WERI-Rb-1 (cell line): ENCODE measurements around the gene CCDC149.
A peak's percentile ranks its signal among the peaks of the same experiment; 100 is the strongest.

Experiments
- DNase-seq: peaks from one replicate; pipeline ENCODE4 v3.0.0-alpha.2; 2020
- H3K27ac ChIP-seq: fragments of 250-450 bp; sonication (Bioruptor Pico); 2 replicates; pipeline ENCODE4 v1.5.1; 2020; ENCODE audit warnings: mild to moderate bottlenecking, moderate library complexity
- H3K27me3 ChIP-seq: fragments of 250-450 bp; sonication (Bioruptor Pico); 2 replicates; pipeline ENCODE4 v1.5.1; 2021; ENCODE audit warnings: mild to moderate bottlenecking, low read depth, moderate library complexity; ENCODE audit not compliant: insufficient read depth, severe bottlenecking
- H3K36me3 ChIP-seq: fragments of 250-450 bp; sonication (Bioruptor Pico); 2 replicates; pipeline ENCODE4 v1.5.1; 2020; ENCODE audit warnings: mild to moderate bottlenecking, moderate library complexity
- H3K4me3 ChIP-seq: 2 replicates; pipeline ENCODE4 v1.5.1; 2011; ENCODE audit warnings: low read depth, mild to moderate bottlenecking, control low read depth, low read length
- H3K9me3 ChIP-seq: fragments of 250-450 bp; sonication (Bioruptor Pico); 2 replicates; pipeline ENCODE4 v1.5.1; 2021; ENCODE audit warnings: mild to moderate bottlenecking, moderate library complexity; ENCODE audit not compliant: severe bottlenecking
- TF ChIP-seq, protein P1 (sequence below): IDR thresholded peaks from 2 replicates; pipeline ENCODE4 v1.5.1; 2011; ENCODE audit warnings: low read depth, mild to moderate bottlenecking, control low read depth, inconsistent platforms, low read length

Gene CCDC149

DNA sequence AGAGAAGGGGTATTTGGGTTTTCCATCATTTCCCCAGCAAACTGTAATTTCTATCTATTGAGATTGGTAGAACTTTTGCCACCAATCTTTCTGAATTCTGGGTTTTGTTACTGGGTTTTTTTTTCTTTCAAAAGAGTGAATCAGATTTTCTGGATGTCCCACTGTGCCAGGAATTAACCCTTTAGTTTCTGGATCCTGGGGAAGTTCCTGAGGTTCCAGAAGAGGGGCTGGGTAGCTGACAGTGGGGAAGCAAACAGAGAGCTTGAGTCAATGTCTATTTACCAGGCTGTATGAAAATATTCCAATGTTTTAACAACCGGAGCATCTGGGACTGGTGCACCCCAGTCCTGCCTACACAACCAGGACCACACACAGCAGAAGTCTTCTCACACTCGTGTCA, 143.3 kb downstream of the CCDC149 start:
- Histone ChIP-seq H3K9me3 (no peaks in the 10 kb centered on the region), H3K27ac (no peak overlapping the region; the same call in 1 of the 2 replicates), H3K4me3 (no peak overlapping the region), H3K27me3 (no peaks in the 10 kb centered on the region), H3K36me3 (no peaks in the 10 kb centered on the region)
- TF ChIP-seq, protein P1, sequence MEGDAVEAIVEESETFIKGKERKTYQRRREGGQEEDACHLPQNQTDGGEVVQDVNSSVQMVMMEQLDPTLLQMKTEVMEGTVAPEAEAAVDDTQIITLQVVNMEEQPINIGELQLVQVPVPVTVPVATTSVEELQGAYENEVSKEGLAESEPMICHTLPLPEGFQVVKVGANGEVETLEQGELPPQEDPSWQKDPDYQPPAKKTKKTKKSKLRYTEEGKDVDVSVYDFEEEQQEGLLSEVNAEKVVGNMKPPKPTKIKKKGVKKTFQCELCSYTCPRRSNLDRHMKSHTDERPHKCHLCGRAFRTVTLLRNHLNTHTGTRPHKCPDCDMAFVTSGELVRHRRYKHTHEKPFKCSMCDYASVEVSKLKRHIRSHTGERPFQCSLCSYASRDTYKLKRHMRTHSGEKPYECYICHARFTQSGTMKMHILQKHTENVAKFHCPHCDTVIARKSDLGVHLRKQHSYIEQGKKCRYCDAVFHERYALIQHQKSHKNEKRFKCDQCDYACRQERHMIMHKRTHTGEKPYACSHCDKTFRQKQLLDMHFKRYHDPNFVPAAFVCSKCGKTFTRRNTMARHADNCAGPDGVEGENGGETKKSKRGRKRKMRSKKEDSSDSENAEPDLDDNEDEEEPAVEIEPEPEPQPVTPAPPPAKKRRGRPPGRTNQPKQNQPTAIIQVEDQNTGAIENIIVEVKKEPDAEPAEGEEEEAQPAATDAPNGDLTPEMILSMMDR = no peak
- DNase-seq = no peak

DNA sequence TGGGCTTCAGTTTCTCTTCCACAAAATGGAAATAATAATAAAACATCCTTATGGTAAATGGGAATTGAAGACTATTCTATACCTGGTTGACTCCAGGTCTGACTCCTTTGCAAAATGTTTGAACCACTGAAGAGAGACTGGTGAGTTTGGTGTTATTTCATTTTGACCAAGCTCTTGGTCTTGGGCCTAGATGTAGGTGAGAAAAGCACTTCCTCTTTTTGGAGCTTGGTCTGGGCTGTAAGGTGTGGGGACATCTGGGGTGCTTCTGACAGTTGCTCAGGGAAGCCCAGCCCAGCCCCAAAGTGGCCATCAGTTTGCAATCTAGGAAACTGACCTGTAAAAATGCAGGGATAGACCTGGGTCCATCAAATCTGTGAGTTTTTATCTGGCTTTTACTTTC, 144.2 kb downstream of the CCDC149 start:
- TF ChIP-seq, protein P1 = no peak
- Histone ChIP-seq H3K4me3 (no peak overlapping the region), H3K27me3 (no peaks in the 10 kb centered on the region), H3K36me3 (no peaks in the 10 kb centered on the region), H3K27ac (no peak overlapping the region), H3K9me3 (no peaks in the 10 kb centered on the region)
- no peak for DNase-seq

DNA sequence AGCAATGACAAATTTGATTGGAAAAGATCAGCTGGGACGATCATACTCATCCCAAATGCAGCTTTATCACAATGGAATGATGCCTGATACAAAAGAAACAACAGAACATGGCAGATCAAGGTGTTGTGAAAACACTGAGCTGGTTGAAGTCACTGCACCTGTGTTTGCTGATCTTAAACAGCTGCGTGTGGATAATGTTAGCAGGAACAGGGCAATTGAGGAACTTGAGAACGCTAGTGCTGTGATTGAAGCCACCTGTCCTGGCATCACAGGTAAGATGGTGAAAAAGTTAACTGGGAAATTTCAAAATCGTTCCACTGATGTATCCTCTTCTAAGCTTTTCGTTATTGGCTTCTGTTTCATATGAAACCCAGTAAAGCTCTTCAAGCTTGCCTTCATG, 144.8 kb downstream of the CCDC149 start:
- no peaks in the 10 kb centered on the region for H3K9me3 ChIP-seq
- DNase-seq = no peak
- H3K4me3 ChIP-seq = no peak overlapping the region
- H3K27ac ChIP-seq = no peak overlapping the region
- H3K36me3 ChIP-seq = no peaks in the 10 kb centered on the region
- TF ChIP-seq, protein P1 = no peak
- H3K27me3 ChIP-seq = no peaks in the 10 kb centered on the region

DNA sequence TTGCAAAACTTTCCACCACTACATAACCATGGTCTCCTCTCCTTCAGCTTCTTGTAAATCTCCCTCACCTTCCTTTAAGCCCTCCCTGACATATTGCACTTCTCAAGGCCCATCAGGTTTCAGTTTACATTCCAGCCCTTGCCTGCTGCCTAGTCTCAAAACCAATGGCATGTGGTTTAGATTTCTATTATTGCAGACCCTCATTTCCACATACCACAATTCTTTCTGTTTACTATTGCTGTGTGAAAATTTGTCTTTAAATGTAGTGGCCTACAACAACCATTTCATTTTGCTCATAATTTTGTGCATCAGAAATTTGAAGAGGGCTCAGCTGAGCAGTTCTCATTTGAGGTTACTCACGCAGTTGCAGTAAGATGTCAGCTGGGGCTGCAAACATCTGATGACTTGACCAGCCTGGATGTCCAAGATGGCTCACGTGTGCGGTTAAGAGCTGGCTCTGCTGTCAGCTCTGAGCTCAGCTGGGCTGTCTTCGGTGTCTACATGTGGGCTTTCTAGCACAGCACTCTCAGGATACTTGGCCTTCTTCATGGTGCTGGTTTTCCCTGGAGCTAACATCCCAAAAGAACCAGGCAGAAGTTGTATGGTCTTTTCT, 147.4 kb downstream of the CCDC149 start:
- Histone ChIP-seq H3K9me3 (no peaks in the 10 kb centered on the region), H3K27ac (no peak overlapping the region), H3K36me3 (no peaks in the 10 kb centered on the region), H3K4me3 (no peak overlapping the region), H3K27me3 (no peaks in the 10 kb centered on the region)
- TF ChIP-seq, protein P1 = no peak
- DNase-seq = no peak

DNA sequence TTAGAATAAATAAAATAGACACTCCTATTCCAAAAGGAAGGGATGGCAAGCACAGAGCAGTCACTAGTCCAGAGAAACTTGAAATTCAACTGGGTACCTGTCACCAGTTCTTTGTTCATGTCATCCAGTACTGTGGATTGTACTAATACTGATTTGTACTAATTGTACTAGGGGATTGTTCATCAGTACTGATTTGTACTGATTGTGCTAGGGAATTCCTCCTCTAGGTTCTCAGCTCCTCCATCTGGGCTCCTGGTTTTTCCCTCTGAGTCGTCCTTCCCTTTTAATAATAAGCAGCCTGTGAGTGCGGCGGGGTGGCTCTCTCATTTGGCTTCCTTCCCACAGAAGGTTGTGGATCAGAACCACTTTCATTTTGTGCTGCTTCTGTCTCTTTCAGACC, 148.5 kb downstream of the CCDC149 start:
- no peak for DNase-seq
- TF ChIP-seq, protein P1 = no peak
- Histone ChIP-seq H3K27me3 (no peaks in the 10 kb centered on the region), H3K4me3 (no peak overlapping the region), H3K36me3 (no peaks in the 10 kb centered on the region), H3K27ac (peak overlapping the region; percentile 32), H3K9me3 (no peaks in the 10 kb centered on the region)
